UCSD-AML1 (cell line): ENCODE measurements around the gene CFAP68.
A peak's percentile ranks its signal among the peaks of the same experiment; 100 is the strongest.
"Not testable (repeated sequence)": the region's sequence is repeated elsewhere in the genome, so short reads cannot be mapped to it uniquely, and the experiment has no call there.

Source experiments
- DNase-seq: peaks from one replicate; lab custom pipeline; 2025; ENCODE audit not compliant: unreplicated experiment; lab: John Stamatoyannopoulos, UW

Gene CFAP68

GRCh38 chr11:111917312-111917711 is 38.0 kb downstream of the CFAP68 start:
- DNase-seq: no peak

- no peak for DNase-seq
Observed at GRCh38 chr11:111917788-111918187, 38.4 kb downstream of the CFAP68 start.

GRCh38 chr11:111918390-111919256 is 39.3 kb downstream of the CFAP68 start, which contains the start of gene C11orf52:
C11orf52 (plus strand) TSS chr11:111918913; CDS start chr11:111918973, 60 bp downstream.
- no peak for DNase-seq

DNA sequence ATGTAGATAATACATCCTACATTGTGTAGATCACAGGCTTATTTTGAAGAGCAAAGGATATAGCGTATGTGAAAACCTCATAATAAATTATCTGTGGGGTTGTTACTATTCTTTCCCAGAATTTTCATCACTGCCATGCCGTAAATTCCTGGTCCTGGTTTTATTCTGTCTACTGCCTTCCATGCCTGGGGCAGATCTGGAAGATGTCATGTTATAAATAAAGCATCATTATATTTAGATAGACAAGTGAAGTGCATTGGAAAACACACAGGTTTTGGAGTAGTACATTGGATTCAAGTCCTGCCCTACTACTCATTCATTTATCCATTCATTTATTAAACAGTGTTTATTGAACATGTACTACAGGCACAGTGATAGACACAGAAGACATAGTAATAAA is 41.6 kb downstream of the CFAP68 start:
- no peak for DNase-seq

DNA sequence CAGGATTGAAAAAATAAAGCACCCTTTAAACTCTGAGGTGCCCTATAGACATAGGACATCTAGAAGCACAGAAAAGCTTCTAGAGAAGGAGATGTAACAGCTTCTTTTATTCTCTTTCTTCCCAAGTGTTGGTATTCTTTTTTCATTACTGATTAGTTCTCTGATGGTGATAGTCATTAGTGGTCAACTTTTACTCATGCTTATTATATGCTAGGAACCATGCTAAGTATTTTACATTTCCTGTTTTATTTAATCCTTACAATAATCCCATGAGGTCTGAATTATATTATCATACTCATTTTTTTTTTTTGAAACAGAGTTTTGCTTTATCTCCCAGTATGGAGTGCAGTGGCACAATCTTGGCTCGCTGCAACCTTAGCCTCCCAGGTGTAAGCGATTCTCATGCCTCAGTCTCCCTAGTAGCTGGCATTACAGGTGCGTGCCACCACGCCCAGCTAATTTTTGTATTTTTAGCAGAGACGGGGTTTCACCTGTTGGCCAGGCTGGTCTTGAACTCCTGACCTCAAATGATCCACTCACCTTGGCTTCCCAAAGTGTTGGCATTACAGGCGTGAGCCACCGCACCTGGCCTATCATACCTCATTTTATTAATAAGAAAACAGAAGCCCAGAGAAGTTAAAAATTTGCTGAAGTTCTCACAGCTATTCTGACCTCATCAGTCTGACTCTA is 42.3 kb downstream of the CFAP68 start:
- DNase-seq: no peak

- no peak for DNase-seq
Observed at GRCh38 chr11:111922803-111923202, 43.5 kb downstream of the CFAP68 start.

- no peak for DNase-seq
Observed at GRCh38 chr11:111923351-111923788, 44.0 kb downstream of the CFAP68 start.

DNA sequence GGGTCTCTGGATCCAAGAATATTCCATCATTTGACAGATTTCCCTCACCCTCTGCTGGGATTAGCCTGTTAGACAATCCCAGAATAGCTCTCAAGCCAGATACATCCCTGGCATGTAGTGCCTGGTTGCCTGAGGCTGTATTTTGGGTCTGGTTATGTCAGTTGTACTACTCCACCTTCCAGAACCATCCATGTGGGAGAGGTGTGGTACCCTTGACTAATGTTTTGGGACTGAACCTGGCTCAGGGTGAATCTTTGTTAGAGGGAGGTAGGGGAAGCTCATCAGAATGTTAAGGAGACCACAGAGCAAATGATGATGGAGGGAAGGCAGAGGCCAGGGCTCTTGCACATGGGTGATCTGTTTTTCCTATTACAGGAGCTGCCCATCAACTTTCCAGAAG is 44.6 kb downstream of the CFAP68 start:
- no peak for DNase-seq

DNA sequence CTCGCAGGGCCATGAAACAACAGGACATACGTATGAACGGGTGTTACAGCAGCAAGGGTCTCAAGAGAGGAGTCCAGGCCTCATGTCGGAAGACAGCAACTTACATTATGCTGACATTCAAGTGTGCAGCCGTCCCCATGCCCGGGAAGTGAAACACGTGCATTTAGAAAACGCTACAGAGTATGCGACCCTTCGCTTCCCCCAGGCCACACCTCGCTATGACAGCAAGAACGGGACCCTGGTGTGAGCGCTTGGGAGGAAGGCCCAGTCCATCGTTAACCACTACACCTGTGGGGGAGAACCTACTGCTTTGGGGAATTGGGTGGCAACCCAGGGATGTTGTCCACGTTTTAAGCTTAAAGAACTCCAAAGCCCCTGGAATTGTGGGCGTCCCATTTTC is 46.6 kb downstream of the CFAP68 start:
- DNase-seq: no peak

DNA sequence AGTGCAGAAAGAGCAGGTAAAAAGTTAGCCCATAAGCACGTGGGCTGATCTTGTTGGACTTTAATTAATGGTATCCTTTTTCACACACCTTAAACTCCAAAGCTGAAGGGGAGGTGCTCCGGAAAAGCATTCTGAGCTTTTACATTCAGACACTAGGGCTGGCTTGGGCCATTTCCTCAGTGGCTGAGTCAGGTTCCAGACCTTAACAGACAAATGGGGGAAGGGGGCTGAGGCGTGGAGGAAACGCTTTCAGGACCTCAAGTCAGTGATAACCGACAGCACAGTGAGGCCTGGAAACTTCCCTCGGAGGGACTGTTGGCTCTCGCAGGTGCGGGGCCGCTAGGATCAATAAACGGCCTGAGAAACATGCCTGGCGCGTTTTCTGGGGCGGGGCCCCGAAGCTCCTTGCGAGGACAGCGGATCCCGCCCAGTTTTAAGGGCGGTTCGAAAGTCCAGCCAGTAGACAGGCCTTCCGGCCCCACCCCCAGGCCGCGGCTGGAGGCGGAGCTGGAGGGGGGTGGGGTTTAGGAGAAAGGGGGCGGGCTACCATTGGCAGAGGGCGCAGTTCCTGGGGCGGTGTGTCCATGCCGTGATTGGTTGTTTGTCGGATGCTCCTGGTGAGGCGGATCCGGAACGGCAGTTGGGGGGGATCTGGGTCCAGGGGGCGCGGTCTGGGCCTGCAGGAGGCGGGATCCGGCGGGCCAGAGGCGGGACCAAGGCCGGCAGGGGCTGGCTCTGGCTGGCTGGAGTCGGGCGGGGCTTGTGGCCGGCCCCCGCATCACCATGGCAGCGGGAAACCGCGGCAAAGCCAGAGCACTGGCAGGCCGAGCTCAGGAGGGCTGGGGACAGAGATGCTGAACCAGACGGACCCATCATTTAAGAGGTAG is 47.4 kb downstream of the CFAP68 start:
- peak; percentile 97 for DNase-seq

DNA sequence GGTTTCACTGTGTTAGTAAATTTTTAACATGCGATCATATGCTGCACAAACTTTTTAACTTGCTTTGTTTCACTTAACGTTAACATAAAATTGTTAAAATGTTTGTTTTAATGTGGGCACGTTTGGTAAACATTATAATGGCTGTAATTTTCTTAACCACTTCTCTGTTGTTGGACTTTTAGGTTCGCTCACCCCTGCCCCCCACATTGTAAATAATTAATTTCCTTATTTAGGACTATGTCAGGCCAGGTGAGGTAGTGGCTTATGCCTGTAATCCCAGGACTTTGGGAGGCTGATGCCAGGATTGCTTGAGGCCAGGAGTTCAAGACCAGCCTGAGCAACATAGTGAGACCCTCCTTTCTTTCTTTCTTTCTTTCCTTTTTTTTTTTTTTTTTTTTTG is 51.1 kb downstream of the CFAP68 start:
- DNase-seq: no peak

DNA sequence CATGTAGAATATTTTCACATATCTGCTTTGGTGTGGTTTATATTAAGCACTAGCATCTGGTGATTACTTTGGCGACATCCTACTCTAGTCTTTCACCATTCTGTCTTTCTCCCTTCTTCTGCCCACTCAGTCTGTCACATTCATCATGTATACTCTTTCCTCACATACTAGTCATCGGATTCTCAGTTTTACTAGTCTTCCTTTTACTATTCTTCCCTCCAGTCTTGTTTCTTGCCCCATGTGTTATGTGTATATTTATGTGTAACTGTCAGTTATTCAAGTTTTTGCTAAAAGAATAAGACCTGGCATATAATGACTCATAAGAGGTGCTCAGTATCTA is 53.2 kb downstream of the CFAP68 start:
- no peak for DNase-seq

DNA sequence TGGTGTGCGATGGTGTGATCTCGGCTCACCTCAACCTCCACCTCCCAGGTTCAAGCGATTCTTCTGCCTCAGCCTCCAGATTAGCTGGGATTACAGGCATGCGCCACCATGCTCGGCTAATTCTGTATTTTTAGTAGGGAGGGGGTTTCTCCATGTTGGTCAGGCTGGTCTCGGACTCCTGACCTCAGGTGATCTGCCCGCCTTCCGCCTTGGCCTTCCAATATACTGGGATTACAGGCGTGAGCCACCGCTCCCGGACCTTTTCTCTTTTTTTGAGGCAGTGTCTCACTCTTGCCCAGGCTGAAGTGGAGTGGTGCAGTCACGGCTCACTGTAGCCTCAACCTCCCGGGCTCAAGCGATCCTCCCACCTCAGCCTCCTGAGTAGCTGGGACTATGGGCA is 53.8 kb downstream of the CFAP68 start:
- DNase-seq: not testable (repeated sequence)

- DNase-seq: no peak
Observed at GRCh38 chr11:111933872-111934271, 54.5 kb downstream of the CFAP68 start.

DNA sequence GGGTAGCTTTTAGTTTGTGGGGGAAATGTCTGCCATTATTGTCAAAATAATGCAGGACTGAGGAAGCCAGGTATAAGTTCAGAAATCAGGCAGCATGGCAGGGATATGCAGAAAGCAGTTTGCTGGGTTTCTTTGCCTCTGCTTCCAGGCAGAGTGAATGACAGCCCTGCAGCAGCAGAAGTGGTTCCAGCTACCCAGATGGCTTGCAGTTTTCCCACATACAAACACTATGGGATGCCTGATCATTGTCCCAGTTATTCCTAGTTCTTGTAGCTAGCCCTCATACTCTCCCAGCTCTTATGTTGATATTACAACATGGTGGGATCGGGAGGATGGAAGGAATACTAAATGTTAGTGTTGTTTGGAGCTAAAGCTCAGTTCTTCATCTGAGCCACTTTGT is 55.0 kb downstream of the CFAP68 start:
- no peak for DNase-seq
